Activated effector memory CD4-positive, alpha-beta T cell treated with Interleukin-2 at 50 U/mL for 16 hours (primary cell): Measurements from ENCODE around the gene DTD2.
"Not testable (repeated sequence)": the region's sequence is repeated elsewhere in the genome, so short reads cannot be mapped to it uniquely, and the experiment has no call there.

Experiments used
- DNase-seq: peaks from one replicate; pipeline ENCODE4 v3.0.0-alpha.2; 2020

Gene DTD2

DNA sequence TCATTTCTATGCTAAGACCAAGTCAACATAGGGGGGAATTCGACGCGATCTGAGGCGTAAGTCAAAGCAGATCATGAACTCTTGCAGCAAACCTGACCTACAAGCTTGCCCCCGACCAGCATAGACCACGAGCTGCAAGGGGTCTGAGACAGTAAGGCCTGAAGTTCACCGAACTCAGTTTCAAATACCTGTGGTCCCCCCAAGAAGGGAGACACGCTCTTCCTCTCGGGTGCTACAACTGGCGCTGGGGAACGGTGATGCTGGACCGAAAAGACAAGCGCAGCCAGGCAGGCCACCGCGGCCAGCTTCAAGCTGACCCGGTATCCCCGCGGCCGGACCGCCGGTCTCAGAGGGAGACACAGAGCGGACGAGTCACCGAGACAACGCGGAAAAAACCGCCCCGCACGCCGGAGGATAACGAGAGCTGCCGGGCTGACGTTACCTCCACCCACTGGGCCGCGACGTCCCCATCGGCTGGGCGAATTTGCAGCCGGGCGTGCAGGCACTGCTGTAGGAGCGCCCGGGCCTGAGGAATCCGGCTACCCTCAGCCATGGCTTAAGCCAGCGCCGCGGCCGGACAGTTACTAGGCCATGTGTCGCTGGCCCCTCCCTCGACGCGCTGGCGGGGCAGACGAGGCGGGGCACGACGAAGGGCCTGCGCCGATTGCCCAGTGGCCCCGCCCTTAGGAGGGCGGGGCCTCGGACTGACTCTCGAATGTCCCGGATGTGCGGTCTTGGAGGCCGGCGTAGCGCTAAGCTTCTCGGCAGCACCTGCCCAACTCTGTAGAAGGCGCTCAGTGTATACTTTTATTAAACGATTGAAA is at the start of gene DTD2:
TSS of gene DTD2 (minus strand) at position 666 of the 824 bp plus-strand sequence. CDS start at position 553, 113 bp downstream.
- peak; percentile 89 for DNase-seq

DNA sequence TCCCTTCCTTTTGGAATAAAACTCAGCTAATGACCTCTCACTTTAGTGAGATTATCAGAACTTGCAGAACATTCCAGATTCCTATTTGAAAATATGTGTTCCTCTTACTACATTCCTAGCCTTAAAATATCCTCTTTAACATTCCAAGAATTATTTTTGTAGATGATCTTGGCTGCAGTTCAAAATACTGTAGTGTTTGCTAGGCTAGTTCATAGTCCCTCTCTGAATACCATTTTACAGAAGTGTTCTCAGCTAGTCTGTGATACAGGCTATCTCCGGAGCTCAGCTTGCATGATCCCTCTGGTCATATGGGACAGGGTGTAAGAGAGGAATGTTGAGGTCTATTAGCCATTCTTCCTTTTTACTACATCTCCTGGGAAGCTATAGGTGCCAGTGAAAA is 48.1 kb upstream of the DTD2 start:
- no peak for DNase-seq

DNA sequence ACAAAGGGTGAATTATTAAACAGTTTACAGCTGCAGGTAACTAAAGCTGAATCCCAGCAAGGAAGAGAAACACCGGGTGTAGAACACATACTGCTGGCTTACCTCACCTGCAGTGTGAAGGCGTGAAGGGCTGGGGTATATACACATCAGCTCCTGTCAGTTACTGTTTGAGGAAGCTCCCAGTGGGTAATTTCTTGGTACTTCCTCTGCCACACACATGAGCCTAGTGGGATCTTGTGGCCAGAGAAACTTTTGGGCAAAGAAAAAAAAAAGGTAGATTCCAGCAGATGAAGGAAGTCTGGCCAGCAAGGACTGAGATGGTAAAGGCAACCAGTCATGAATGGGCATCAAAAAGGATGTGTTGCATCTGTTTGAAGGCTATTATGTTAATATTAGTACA is 44.6 kb upstream of the DTD2 start:
- no peak for DNase-seq

DNA sequence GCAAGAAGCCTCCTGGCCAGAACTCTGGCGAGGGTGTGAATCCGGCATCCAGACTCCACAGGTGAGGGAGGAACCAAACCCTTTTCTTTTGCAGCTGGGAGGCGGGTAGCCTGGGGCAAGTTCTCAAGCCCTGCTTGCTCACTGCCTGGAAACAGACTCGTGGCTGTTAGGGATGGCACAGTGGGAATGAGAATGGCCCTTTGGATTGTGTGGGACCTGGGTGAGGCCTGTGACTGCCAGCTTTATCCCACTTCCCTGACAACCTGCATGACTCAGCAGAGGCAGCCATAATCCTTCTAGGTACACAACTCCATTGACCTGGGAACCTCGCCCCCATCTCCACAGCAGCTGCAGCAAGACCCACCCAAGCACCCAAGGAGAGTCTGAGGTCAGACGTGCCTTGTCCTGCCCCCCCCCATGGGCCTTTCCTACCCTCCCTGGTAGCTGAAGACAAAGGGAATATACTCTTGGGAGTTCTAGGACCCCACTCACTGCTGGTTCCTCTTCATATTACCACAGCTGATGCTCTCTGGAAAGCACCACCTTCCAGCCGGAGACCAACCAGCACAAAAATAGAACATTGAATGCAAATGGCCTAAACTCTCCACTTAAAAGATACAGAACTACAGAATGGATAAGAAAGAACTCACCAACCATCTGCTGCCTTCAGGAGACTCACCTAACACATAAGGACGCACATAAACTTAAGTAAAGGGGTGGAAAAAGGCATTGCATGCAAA is 35.6 kb upstream of the DTD2 start:
- DNase-seq, result no peak

DNA sequence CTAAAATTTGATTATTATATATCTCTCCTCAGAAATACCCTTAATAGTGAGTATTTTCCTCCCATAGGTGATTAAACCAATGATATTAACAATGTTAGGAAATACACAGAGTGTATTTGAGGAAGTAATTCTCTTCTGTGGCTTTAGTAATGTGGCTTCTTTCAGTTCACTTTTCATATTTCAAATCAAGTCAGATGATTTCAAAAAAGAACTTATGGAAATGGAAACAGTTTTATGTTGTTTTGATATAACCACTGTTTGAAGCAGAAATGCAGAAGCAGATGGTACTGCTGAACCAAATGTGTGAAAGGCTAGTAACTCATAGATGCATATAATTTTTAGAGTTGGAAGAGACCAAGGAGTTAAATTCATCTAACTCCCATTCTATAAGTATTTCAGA is 32.4 kb upstream of the DTD2 start:
- no peak for DNase-seq

DNA sequence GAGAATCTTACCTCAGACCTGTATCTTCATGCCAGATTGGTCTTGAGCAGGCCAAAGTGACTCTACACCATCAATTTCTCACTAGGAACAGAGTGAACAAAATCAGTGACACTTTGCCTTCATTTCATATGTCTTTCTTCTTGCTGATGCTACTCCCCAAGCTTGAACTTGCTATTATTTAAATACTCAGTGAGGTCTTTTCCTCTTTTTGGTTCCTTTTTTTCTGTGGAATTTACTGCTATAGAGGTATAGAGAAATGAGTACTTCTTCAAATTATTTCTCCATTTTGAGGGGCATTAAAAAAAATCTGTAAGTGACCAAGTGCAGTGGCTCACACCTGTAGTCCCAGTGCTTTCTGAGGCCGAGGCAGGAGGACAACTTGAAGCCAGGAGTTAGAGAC is 30.6 kb upstream of the DTD2 start, which contains the start of gene GPR33:
TSS of gene GPR33 (minus strand) at position 154 of the 400 bp plus-strand sequence. CDS start 4,074 bp downstream, outside the sequence.
- no peak for DNase-seq

DNA sequence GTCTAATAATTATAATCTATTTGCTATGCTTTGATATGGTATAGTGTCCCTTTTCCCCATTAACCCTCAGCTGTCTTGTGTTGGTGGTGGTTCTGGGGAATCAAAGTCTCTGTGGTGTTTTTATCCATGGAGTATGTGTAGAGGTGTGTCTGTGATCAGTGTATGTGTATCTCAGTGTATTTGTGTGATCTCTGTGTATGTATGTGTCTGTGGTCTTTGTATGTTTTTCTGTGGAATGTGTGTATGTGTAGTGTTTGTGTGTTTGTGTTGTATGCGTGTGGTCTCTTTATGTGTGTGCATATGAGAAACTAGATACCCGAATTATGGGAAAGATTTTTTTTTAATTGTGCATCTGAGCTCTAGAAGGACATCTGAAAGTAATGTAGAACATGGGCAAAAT is 29.5 kb upstream of the DTD2 start:
- DNase-seq, result no peak

DNA sequence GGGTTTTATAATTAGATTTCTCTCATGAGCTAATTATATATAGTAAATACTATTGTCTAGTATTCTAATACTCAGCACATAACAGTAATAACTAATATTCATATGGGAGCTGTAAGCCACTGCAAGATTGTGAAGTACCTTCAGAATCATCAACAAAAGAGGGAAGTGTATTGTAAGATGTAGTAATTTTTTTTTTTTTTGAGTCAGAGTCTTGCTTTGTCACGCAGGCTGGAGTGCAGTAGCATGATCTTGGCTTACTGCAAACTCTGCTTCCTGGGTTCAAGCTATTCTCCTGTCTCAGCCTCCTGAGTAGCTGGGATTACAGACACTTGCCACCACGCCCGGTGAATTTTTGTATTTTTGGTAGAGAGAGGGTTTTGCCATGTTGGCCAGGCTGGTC is 27.4 kb upstream of the DTD2 start:
- no peak for DNase-seq

DNA sequence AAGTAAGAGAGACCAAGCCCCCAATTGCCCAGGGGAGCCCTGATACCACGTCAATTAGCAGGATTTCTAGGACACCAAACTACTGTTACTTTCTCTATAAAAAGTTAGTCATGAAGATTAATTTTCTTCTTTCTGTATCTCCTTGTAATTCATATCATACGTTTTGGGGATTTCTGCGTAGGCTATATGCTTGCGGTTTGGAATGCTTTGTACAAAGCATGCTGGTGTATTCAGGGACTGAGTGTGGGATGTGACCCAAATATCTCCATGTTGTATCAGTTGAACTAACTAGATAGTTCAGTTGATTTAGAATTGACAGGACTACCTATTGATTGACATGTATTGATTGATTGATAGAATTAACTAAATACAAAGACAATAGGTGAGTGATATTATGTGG is 22.9 kb upstream of the DTD2 start:
- no peak for DNase-seq

DNA sequence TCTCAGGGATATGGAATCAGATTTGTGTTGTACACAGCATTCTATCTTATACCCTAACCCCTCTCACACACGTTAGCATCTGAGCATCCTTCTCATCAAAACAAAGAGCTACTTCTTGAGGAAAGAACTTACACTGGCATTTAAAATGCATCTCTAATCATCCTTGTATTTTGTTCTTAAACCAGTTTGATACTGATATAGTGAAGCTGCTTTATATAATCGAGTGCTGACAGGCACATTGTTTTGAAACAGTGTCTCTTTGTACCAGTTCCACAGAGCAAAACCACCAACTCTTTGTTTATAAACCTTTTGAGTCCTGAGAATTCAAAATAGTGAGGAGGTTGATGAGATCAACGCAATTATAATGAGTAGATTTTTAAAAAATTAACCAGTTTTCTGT is 21.7 kb upstream of the DTD2 start:
- no peak for DNase-seq

DNA sequence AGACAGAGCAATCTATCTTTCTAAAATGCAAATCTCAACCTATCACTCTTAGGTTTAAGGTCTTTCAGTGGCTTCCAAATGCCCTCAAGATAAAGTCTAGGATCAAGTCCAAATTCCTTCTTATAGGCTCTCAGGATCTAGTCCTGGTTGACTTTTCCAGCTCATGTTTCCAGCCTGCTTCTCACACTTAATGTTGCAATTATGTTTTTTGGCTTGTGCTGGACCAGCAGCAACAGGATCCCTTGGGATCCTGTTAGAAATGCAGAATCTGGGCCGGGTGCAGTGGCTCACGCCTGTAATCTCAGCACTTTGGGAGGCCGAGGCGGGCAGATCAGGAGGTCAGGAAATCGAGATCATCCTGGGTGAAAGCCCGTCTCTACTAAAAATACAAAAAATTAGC is 19.9 kb upstream of the DTD2 start:
- no peak for DNase-seq

DNA sequence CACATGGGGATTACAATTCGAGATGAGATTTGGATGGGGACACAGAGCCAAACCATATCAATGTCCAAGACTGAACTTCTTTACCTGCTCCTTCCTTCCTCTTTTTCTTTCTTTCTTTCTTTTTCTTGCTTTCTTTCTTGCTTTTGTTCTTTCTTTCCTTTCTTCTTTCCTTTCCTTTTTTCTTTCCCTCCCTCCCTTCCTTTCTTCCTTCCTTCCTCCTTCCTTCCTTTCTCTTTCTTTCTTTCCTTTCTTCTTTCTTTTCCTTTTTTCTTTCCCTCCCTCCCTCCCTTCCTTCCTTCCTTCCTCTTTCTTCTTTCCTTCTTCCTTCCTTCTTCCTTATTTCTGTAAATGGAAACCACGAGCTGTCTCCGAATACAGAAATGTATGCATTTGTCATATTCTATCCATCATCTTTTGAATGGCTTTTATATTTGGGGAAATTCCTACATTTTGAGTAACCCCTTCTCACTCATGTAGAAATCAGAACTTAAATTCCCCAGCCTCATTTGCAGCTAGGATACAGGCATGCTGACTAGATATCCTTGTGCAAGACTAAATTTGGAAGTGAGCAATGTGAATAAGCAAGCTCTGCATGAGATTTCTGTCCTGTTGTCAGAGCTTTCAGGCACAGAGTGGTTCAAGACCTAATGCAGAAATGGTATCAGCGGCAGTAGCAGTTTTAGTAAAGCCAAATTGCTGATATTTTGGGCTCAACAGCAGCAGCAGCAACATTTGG is 19.0 kb upstream of the DTD2 start:
- no peak for DNase-seq

DNA sequence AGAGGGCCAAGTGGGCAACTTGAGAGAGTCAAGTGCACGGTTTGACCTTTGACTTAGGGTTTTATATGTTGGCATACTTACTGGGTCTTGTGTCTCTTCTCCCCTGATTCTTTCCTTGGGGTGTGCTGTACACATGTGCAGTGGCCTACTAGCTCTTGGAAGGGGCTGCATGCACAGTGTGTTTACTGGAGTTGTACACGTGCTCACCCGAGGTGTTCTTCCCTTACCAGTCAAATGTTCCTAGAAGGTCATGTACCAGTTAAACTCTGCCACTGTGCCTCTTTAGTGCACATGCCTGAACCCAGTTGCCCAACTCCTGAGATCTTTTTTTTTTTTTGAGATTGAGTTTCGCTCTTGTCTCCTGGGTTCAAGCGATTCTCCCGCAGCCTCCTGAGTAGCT is 9.2 kb upstream of the DTD2 start:
- no peak for DNase-seq

DNA sequence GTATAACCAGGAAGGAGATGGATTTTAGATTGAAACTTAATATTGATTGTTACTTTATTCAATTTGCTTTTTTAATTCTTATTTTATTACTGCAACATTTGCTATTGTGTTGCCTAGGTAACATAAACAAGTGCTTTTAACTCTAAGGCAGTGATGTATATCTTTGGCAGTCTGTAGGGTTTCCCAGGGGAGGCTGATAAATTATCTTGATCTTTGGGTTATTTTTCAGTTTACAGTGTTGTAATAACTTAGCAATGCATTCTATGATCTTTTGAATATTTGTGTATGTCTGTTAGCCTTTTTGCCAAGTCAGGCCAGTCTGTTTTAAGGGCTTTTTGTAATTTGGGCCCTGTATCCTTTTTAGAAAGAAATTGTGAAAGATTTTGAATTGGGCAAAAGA is 7.8 kb upstream of the DTD2 start:
- no peak for DNase-seq

DNA sequence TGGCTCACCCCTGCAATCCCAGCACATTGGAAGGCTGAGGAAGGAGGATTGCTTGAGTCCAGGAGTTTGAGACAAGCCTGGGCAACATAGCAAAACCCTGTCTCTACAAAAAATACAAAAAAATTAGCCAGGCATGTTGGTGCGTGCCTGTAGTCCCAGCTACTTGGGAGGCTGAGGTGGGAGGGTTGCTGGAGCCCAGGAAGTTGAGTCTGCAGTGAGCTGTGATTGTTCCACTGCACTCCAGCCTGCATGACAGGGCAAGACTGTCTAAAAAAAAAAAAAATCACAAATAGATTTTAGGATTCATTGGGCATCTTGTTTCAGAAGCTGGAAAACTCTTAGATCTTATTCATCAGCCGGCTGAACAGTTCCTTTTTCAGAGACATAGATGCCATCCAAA is 5.1 kb upstream of the DTD2 start:
- not testable (repeated sequence) for DNase-seq

DNA sequence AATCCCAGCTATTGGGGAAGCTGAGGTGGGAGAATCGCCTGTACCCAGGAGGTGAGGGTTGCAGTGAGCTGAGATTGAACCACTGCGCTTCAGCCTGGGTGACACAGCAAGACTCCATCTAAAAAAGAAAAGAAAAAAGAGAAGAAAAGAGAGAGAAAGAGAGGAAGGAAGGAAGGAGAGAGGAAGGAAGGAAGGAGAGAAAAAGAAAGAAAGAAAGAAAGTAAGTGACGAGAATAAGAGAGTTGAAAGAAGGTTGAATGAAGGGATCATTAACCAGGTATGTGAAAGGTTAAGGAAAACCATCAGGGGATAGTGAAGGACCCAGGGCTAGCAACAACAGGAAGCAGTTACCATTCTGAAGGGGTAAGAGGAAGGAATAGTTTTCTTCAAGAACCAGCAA is 4.2 kb upstream of the DTD2 start:
- no peak for DNase-seq

DNA sequence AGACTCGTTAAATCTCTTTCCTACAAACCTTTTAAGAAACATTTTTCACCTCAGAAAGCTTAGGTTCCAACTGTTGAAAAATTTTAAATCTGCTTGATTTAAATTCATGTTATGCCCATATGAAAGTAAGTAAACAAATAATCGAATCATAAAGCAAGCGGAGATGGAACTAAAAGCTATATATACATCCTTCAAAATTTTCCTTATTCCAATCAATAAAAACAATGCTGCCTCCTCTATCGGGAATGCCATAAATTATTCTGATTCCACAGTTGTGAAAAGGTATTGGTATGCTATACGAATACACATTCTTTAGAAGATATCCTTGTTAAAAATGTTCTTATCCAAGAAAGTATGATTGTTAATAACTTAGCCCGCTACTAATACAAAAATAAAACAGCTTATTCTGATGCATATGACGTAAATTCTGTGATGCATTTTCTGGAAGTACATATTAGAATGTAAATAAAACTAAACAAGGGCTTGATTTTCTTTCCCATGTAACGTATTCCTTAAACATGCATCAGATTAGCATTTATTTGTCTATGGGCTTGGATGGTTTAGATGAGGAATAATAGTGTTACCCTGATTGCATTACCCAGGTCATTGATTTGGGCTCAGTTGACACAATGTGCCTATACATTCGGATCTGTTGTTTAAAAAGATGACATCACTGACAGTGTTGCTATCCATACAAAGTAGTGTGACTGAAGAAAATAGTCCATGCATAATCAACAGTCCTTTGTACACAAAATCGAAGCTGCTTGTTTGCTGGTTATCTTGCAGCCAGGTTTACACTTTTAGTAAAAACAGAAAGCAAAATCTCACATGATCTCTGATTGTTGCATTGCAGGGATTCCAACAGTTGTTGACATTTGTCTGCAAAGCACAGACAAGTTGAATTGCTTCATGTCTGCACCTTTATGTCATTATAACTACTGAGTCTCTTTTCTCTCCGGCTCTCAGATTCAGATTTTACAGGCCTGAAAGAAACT is 656 bp upstream of the DTD2 start:
- no peak for DNase-seq

DNA sequence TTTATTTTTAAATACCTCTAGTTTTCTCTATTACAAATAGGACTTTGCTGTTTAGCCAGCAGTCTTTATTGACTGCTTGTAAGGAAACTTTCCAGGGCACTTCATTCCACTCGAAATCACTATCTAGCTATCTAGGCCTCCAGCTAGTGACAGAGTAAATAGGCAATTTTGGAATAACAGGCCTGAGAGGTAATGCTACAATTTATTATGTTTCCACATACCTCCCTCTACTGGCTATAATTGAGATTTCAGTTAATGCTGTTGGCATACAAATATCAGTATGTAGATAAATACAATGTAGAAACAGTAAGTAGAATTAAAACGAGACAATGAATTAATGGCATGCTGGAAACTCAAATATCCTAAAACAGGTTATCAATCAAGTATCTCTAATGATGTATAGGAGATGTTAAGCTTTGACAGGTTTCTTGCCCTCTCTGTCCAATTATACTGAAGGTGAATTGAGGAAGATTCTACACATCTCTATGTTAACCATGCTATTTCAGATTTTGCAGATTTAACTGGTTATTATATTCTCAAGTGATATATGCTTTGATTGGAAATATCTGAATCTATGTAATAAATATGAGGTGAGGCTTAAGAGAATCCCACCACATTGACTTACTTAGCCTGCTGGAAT is 7.2 kb downstream of the DTD2 start:
- no peak for DNase-seq

DNA sequence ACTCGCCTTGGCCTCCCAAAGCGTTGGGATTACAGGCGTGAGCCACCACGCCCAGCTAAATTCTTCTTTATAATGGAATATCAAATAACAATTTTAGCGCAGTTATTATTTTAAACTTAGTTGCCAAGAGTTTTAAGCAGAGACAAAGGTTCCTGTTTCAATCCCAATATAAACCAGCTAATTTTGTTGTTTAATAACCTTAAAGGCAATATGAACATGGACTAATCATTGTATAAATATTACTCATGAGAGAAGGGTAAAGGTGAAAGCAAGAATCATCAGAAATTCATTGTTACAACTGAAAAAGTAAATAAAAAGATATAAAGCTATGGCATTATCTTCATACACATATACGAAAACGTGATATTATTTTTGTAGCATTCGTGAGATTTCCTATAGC is 8.2 kb downstream of the DTD2 start:
- DNase-seq, result no peak

DNA sequence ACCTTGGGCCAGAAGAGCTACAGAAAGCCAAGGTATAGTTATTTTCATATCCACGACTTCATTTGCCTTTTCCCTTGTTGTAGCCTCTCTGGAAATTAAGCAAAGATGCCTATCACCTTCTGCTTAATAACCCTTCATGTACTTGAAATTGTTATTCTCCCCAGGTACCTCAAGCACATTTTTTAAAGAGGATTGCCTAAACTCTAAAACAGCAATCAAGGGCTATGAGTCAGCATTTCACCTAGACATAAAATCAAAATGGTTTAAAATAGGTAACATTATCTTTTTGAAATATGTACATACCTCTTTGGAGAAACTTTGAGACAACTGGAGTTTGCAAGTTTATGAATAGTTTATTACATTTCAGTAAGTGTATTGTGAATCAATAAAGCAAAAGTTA is 11.6 kb downstream of the DTD2 start:
- DNase-seq, result no peak

DNA sequence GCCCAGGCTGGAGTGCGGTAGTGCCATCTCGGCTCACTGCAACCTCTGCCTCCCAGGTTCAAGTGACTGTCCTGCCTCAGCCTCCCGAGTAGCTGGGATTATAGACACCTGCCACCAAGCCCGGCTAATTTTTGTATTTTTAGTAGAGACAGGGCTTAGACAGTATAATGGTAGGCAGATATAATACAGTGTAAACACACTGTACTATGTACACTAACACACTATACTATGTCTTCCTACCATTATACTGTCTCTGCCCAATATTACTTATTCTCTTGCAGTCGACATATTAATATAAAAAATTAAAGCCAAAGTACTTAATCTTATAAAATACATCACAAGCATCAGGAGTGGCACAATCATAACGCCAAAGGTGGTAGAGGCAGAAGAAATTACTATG is 15.0 kb downstream of the DTD2 start:
- DNase-seq, result no peak
